Stomach smooth muscle (tissue), 2 donors: ENCODE measurements around the gene STARD4.

Experiments
- H3K27ac ChIP-seq: one replicate; pipeline ENCODE4 v1.7.0; 2013; ENCODE audit warnings: mild to moderate bottlenecking, low read length, inconsistent platforms
- H3K27me3 ChIP-seq, 2 donors: one replicate each; pipeline ENCODE4 v1.7.0; 2013; ENCODE audit warnings: low read length in 2 of 2; ENCODE audit not compliant: insufficient read depth in 2 of 2, control insufficient read depth in 1 of 2
- H3K36me3 ChIP-seq, 2 donors: one replicate each; pipeline ENCODE4 v1.7.0; 2013; ENCODE audit warnings: low read length in 2 of 2; ENCODE audit not compliant: control insufficient read depth in 2 of 2, insufficient read depth in 2 of 2
- H3K4me1 ChIP-seq: one replicate; pipeline ENCODE4 v1.7.0; 2013; ENCODE audit warnings: low read length; ENCODE audit not compliant: control insufficient read depth, insufficient read depth
- H3K4me3 ChIP-seq, 2 donors: one replicate each; pipeline ENCODE4 v1.7.0; 2013; ENCODE audit warnings: low read length in 2 of 2
- H3K9ac ChIP-seq, 2 donors: one replicate each; pipeline ENCODE4 v1.7.0; 2013; ENCODE audit warnings: low read length in 2 of 2, mild to moderate bottlenecking in 1 of 2
- H3K9me3 ChIP-seq, 2 donors: one replicate each; pipeline ENCODE4 v1.7.0; 2013; ENCODE audit warnings: low read length in 2 of 2; ENCODE audit not compliant: control insufficient read depth in 2 of 2
- donor health status: healthy.
- donor health status: Pancreatic carcinoma.

Gene STARD4

GRCh38 chr5:111447822-111448221 lies 64.5 kb downstream of the STARD4 start:
- Histone ChIP-seq H3K9me3 (no peaks in the 10 kb centered on the region), H3K9ac (no peak overlapping the region), H3K27ac (no peak overlapping the region), H3K36me3 (no peaks in the 10 kb centered on the region), H3K4me1 (no peaks in the 10 kb centered on the region), H3K4me3 (no peak overlapping the region), H3K27me3 (no peaks in the 10 kb centered on the region)

GRCh38 chr5:111447099-111447498 lies 65.2 kb downstream of the STARD4 start:
- H3K9ac ChIP-seq = no peak overlapping the region

More at GRCh38 chr5:111447099-111447498, 65.2 kb downstream of the STARD4 start:
- Histone ChIP-seq H3K36me3 (no peaks in the 10 kb centered on the region), H3K4me3 (no peak overlapping the region), H3K9me3 (no peaks in the 10 kb centered on the region), H3K4me1 (no peaks in the 10 kb centered on the region), H3K27ac (no peak overlapping the region), H3K27me3 (no peaks in the 10 kb centered on the region)
